Measurements from ENCODE around the gene UNC5C.

UNC5C gene

DNA sequence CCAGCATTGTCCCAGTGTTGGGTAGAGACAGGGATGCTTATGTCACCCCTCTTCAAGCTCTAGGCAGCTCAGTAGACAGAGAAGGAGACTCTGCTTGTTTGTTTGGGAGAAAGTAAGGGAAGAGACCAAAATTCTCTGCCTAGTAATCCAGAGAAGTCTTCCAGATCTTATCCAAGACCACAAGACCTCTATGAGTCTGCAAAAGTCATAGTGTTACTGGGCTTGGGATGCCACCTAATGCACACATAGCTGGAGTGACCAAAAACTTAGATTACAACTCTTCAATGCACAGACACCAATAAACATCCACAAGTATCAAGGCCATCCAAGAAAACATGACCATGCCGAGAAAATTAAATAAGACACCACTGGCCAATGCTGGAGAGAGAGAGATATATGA is 205.5 kb downstream of the UNC5C start:
- DNase-seq (ENCODE audit: low spot score): no peak

DNA sequence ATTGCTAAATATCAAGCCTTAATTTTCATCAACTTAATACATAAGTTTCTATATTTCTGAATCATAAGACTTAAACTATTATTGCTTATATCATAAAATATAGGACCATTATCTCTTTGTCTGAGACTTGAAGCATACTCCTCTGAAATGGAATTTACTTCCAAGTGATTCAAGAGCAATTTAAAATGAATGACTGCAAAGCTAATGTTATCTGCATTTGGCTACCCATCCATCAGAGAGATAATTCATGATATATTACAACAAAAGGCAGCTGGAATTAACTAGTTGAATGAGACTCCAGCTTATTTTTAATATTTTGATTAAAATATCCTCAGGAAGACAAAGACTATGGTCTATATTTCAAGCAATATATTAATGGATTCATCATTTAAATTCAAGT is 208.6 kb downstream of the UNC5C start:
- no peak for DNase-seq (ENCODE audit: low spot score)

DNA sequence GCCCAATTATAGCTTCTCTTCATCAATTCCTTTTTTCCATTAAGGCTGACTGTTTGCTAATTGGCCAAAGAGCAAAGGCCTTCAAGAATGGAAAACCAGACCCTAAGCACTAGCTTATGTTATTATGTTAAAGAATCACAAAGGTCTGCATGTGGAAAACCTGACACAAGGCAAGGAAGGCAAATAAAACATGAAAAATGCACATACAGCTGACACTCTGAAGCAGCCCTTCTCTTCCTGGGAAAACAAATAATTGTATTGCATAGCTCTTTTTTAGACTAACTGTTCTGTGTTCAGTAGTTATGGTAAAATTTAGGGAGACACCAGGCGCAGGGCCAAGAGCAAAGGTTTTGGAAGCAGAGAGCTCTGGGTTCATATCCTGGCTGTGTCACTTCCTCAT is 223.1 kb downstream of the UNC5C start:
- no peak for DNase-seq (ENCODE audit: low spot score)

- no peak for DNase-seq (ENCODE audit: low spot score)
Observed at GRCh38 chr4:95319169-95319568, 229.6 kb downstream of the UNC5C start.

- peak; percentile 30 for DNase-seq (ENCODE audit: low spot score)
Observed at GRCh38 chr4:95318483-95318882, 230.3 kb downstream of the UNC5C start.

DNA sequence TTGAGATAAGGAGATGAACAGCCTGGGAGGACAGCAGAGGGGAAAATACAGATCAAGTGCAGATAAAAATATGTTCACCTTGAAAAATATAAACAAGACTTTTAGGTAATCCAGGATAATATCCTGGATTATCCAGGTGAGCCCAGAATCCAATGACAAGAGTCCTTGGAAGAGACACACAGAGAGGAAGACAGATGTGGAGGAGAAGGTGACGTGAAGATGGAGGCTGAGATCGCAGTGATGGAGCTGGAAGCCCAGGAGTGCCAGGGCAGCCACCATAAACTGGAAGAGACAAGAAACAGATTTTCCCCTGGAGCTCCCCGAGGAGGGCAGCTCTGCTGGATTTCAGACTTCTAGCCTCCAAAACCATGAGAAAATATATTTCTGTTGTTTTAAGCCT is 230.7 kb downstream of the UNC5C start:
- no peak for DNase-seq (ENCODE audit: low spot score)

GRCh38 chr4:95317085-95317793 is 231.5 kb downstream of the UNC5C start:
- DNase-seq (ENCODE audit: low spot score): no peak

GRCh38 chr4:95314573-95314972 is 234.2 kb downstream of the UNC5C start:
- no peak for DNase-seq (ENCODE audit: low spot score)

- DNase-seq (ENCODE audit: low spot score): peak; percentile 6
Observed at GRCh38 chr4:95304898-95305297, 243.9 kb downstream of the UNC5C start.

DNA sequence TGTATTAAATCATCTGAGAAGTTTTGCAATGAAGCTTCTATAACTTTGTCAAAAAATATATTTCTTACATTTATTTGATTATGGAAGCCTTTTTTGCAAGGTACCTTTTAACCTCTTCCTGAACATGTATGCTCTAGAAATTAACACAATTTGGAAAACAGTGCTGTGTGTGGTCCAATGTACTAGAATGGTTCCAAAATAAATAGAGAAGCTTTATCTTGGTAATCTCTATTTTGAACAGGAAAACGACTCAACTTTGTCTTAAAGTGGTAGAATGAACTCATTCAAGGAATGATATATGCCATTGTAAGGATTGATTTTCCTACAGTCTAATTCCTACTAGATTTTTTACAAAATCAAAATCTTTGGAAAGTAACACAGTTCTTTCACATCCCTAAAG is 248.5 kb downstream of the UNC5C start:
- DNase-seq (ENCODE audit: low spot score): no peak

DNA sequence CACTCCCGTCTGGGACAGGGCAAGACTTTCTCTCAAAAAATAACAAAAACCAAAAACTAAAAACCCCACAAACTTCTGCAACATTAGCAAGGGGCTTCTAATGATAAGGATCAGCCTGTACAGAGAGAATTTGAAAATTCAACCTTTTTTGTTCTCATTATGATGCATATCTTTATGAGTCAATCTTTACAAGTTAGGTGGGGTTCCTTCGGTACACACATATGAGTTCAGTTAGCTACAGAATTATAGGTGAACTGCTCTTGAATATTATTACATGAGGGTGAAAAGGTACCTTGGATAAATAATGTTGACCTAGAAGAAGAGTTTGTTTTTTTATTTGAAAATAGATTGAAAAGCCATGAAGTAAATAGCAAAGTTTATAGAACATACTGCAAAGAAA is 252.7 kb downstream of the UNC5C start:
- DNase-seq (ENCODE audit: low spot score): no peak

GRCh38 chr4:95295157-95295556 is 253.6 kb downstream of the UNC5C start:
- no peak for DNase-seq (ENCODE audit: low spot score)

GRCh38 chr4:95294321-95294720 is 254.5 kb downstream of the UNC5C start:
- DNase-seq (ENCODE audit: low spot score): no peak

- DNase-seq (ENCODE audit: low spot score): no peak
Observed at GRCh38 chr4:95293014-95293413, 255.8 kb downstream of the UNC5C start.

DNA sequence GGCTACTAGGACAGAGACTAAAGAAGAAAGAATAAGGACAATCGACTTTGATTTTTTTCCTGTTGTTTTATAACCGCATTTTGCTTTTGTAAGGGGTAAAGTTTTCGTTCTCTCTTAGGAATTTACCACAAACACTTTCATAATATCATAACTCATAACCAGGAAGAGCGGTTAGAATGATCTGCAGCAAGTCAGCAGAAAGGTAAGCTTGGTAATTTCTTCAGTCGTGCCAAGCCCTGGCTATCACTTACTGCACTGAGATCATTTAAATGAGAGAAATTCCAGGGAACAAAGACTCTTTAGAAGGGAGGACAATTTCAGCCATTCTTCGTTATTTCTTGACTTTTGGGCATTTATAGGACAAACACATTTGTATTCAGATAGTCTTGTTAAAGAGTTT is 258.1 kb downstream of the UNC5C start:
- no peak for DNase-seq (ENCODE audit: low spot score)

GRCh38 chr4:95289028-95289634 is 259.6 kb downstream of the UNC5C start:
- no peak for DNase-seq (ENCODE audit: low spot score)

GRCh38 chr4:95288552-95288951 is 260.2 kb downstream of the UNC5C start:
- no peak for DNase-seq (ENCODE audit: low spot score)

- no peak for DNase-seq (ENCODE audit: low spot score)
Observed at GRCh38 chr4:95285797-95286196, 263.0 kb downstream of the UNC5C start.

DNA sequence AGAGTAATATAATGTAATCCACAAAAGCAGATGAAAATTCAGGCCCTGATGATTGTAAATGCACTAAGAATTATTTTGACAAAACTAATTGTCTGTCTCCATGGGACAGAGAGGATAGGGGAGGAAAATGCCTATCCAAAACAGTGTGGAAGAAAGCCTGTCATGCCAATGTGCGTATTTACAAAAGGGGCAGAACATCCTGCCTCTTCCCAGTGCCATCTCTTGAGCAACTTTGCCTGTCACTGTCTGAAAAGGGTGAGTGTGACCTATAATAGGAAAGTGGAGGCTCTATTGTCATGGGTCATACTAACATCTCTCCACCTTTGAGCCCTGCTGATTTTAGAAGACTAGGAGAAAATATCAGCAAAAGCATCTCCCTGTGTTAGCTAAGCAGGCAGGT is 264.1 kb downstream of the UNC5C start:
- DNase-seq (ENCODE audit: low spot score): no peak

DNA sequence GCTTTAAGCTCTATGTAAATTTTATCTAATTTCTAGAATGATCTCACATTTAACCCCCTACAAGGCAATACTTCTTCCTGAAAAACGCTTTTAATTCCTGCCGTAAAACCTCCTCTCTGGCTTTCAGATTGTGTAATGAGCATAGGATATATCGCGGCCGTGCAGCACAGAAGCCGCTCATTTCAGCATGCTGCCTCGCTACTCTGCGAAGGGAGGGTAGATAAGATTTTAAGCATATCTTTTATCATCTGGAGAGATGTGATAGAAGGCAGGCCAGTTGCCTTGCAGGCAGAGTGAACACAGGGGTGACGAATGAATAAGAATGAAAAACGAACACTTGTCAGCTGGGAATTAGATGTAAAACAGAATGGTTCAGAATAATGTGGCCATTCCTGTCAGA is 265.5 kb downstream of the UNC5C start:
- no peak for DNase-seq (ENCODE audit: low spot score)

DNA sequence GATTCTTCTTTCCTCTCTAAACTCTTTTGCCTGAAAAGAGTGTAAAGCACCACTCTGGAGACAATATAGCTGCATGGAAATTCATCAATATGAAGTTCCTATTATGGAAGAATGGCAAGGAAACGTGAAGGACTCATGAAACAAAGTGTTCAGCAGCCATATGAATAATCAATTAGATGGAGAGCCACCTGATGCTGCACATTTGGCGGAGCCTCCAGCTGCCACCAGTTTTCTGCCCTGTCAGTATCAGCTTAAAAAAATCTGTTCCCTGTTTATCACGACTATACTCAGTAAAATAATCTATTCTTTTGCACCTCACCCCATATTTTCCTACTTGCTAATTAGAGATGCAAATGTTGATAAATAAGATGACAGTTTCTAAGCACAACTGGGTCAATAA is 276.0 kb downstream of the UNC5C start:
- no peak for DNase-seq (ENCODE audit: low spot score)

GRCh38 chr4:95272036-95272435 is 276.7 kb downstream of the UNC5C start:
- no peak for DNase-seq (ENCODE audit: low spot score)

- no peak for DNase-seq (ENCODE audit: low spot score)
Observed at GRCh38 chr4:95268819-95269565, 279.8 kb downstream of the UNC5C start.

All from SW480 (cell line).